22Rv1 (cell line): ENCODE data around the gene DNM3.

ENCODE experiments used
- ZFX ChIP-seq: fragments of 450-650 bp; IDR thresholded peaks from 2 replicates; pipeline ENCODE4 v1.6.1; 2017; ENCODE audit warnings: antibody characterized with exemption, borderline replicate concordance
- TF ChIP-seq, protein P1 (sequence below): fragments of 450-650 bp; IDR thresholded peaks from 2 replicates; pipeline ENCODE4 v1.5.1; 2017; ENCODE audit warnings: mild to moderate bottlenecking

- TF ChIP-seq, protein P1, sequence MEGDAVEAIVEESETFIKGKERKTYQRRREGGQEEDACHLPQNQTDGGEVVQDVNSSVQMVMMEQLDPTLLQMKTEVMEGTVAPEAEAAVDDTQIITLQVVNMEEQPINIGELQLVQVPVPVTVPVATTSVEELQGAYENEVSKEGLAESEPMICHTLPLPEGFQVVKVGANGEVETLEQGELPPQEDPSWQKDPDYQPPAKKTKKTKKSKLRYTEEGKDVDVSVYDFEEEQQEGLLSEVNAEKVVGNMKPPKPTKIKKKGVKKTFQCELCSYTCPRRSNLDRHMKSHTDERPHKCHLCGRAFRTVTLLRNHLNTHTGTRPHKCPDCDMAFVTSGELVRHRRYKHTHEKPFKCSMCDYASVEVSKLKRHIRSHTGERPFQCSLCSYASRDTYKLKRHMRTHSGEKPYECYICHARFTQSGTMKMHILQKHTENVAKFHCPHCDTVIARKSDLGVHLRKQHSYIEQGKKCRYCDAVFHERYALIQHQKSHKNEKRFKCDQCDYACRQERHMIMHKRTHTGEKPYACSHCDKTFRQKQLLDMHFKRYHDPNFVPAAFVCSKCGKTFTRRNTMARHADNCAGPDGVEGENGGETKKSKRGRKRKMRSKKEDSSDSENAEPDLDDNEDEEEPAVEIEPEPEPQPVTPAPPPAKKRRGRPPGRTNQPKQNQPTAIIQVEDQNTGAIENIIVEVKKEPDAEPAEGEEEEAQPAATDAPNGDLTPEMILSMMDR, result peak; percentile 68
- no peak for TF ChIP-seq ZFX
These were observed 558.7 kb downstream of the DNM3 start for GRCh38 chr1:172399756-172400721.
